Stimulated activated CD4-positive, alpha-beta T cell treated with anti-CD3 and anti-CD28 coated beads, TNF-alpha, amount 100 ng/mL, for 24 hours (primary cell): Measurements from ENCODE around the gene C12orf56.
"Not testable (repeated sequence)": the region's sequence is repeated elsewhere in the genome, so short reads cannot be mapped to it uniquely, and the experiment has no call there.

Experiments
- DNase-seq, 3 experiments: peaks; one replicate each; pipeline ENCODE4 v3.0.0-alpha.2; 2020; ENCODE audit warnings: low read depth in 3 of 3

The C12orf56 gene

GRCh38 chr12:64385468-64385867, 5.1 kb downstream of the C12orf56 start:
- peak in 2 of 3 experiments; percentile 24 to 44 for DNase-seq

- no peak for DNase-seq
Measured at GRCh38 chr12:64385019-64385418, 5.5 kb downstream of the C12orf56 start.

- no peak for DNase-seq
Measured at GRCh38 chr12:64383675-64384074, 6.9 kb downstream of the C12orf56 start.

- no peak for DNase-seq
Measured at GRCh38 chr12:64362721-64363305, 27.7 kb downstream of the C12orf56 start.

- not testable (repeated sequence) for DNase-seq
Measured at GRCh38 chr12:64361173-64361572, 29.4 kb downstream of the C12orf56 start.

GRCh38 chr12:64356209-64356608, 34.3 kb downstream of the C12orf56 start:
- not testable (repeated sequence) for DNase-seq

GRCh38 chr12:64352181-64352580, 38.4 kb downstream of the C12orf56 start:
- no peak for DNase-seq

- DNase-seq, result no peak
Measured at GRCh38 chr12:64351265-64351664, 39.3 kb downstream of the C12orf56 start.

- DNase-seq, result no peak
Measured at GRCh38 chr12:64347630-64348029, 42.9 kb downstream of the C12orf56 start.

GRCh38 chr12:64344631-64345030, 45.9 kb downstream of the C12orf56 start:
- DNase-seq, result not testable (repeated sequence)

GRCh38 chr12:64340546-64340945, 50.0 kb downstream of the C12orf56 start:
- not testable (repeated sequence) for DNase-seq

- no peak for DNase-seq
Measured at GRCh38 chr12:64335886-64336466, 54.6 kb downstream of the C12orf56 start.

GRCh38 chr12:64332938-64333337, 57.6 kb downstream of the C12orf56 start:
- no peak for DNase-seq

- DNase-seq, result no peak
Measured at GRCh38 chr12:64332296-64332695, 58.3 kb downstream of the C12orf56 start.

GRCh38 chr12:64329031-64329710, 61.4 kb downstream of the C12orf56 start:
- DNase-seq, result not testable (repeated sequence)

- DNase-seq, result no peak
Measured at GRCh38 chr12:64325055-64325454, 65.5 kb downstream of the C12orf56 start.

- DNase-seq, result no peak
Measured at GRCh38 chr12:64323476-64324225, 66.9 kb downstream of the C12orf56 start.

- no peak for DNase-seq
Measured at GRCh38 chr12:64323006-64323405, 67.6 kb downstream of the C12orf56 start.

- no peak for DNase-seq
Measured at GRCh38 chr12:64320611-64321010, 69.9 kb downstream of the C12orf56 start.

- not testable (repeated sequence) for DNase-seq
Measured at GRCh38 chr12:64319540-64320225, 70.9 kb downstream of the C12orf56 start.

GRCh38 chr12:64318605-64319004, 72.0 kb downstream of the C12orf56 start:
- no peak for DNase-seq

- no peak for DNase-seq
Measured at GRCh38 chr12:64311877-64312276, 78.7 kb downstream of the C12orf56 start.
